ENCODE results near the gene JRKL. TPM values are rescaled to one million over a fixed set of nuclear protein-coding genes. Genes with fewer than 3 reads are reported as not detected.
"Not testable (repeated sequence)": the region's sequence is repeated elsewhere in the genome, so short reads cannot be mapped to it uniquely, and the experiment has no call there.

The JRKL gene
- polyA plus RNA-seq, 2 donors, result 3.3 to 3.5 TPM

DNA sequence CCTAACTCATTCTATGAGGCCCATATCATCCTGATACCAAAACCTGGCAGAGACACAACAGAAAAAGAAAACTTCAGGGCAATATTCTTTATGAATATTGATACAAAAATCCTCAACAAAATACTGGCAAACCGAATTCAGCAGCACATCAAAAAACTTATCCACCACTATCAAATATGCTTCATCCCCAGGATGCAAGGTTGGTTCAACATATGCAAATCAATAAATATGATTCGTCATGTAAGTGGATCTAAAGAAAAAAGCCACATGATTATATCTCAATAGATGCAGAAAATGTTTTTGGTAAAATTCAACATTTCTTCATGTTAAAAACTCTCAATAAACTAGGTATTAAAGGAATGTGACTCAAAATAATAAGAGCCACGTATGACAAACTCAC is 40.9 kb downstream of the JRKL start:
- Histone ChIP-seq H3K27ac (ENCODE audit: low read depth in 2 of 2, low read length in 1 of 2) (no peak overlapping the region), H3K4me1 (ENCODE audit: control insufficient read depth in 2 of 2, insufficient read depth in 2 of 2, low read length in 1 of 2) (no peaks in the 10 kb centered on the region), H3K36me3 (ENCODE audit: control insufficient read depth in 2 of 2, insufficient read depth in 2 of 2, low read length in 1 of 2) (no peaks in the 10 kb centered on the region), H3K4me3 (ENCODE audit: low read depth in 1 of 2, low read length in 2 of 2) (no peak overlapping the region), H3K9me3 (ENCODE audit: control insufficient read depth in 2 of 2, insufficient read depth in 1 of 2, low read depth in 1 of 2, low read length in 1 of 2) (no peaks in the 10 kb centered on the region), H3K27me3 (ENCODE audit: control insufficient read depth in 1 of 2, insufficient read depth in 2 of 2, low read length in 2 of 2) (peaks cover 0 to 2% of the 10 kb centered on the region in 2 donors)
- WGBS, 2 donors, result 62 to 80% methylated on average over 3 of the region's 3 CpGs

DNA sequence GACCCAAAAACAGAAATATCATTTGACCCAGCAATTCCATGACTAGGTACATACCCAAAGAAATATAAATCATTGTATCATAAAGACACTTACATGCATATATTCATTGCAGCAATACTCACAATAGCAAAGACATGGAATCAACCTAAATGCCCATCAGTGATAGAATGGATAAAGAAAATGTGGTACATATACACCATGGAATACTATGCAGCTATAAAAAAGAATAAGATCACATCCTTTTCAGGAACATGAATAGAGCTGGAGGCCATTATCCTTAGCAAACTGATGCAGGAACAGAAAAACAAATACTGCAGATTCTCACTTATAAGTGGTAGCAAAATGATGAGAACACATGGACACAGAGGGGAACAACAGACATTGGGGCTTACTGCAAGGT is 42.8 kb downstream of the JRKL start:
- H3K9me3 ChIP-seq (ENCODE audit: control insufficient read depth in 2 of 2, insufficient read depth in 1 of 2, low read depth in 1 of 2, low read length in 1 of 2); H3K27ac ChIP-seq (ENCODE audit: low read depth in 2 of 2, low read length in 1 of 2); H3K27me3 ChIP-seq (ENCODE audit: control insufficient read depth in 1 of 2, insufficient read depth in 2 of 2, low read length in 2 of 2); H3K4me1 ChIP-seq (ENCODE audit: control insufficient read depth in 2 of 2, insufficient read depth in 2 of 2, low read length in 1 of 2); H3K4me3 ChIP-seq (ENCODE audit: low read depth in 1 of 2, low read length in 2 of 2); H3K36me3 ChIP-seq (ENCODE audit: control insufficient read depth in 2 of 2, insufficient read depth in 2 of 2, low read length in 1 of 2): not testable (repeated sequence)

Other genes starting within 250 kb of the JRKL start
- 1 to 10 TPM; 1.9 to 2.0 TPM for gene MAML2, start 46.8 kb upstream of the JRKL start, polyA plus RNA-seq
- gene CCDC82, start 101 bp upstream of the JRKL start, polyA plus RNA-seq, result 10 to 100 TPM in 1 of 2 donors, 1 to 10 TPM in 1; 6.8 to 10.4 TPM

Data from esophagus (tissue), 2 donors.